ENCODE results near the gene IFIT3. TPM values are rescaled to one million over a fixed set of nuclear protein-coding genes. Genes with fewer than 3 reads are reported as not detected.

IFIT3 gene
- total RNA-seq, 6 experiments from 2014 or later, result 11.5 to 18.6 (median 18.0) TPM

DNA sequence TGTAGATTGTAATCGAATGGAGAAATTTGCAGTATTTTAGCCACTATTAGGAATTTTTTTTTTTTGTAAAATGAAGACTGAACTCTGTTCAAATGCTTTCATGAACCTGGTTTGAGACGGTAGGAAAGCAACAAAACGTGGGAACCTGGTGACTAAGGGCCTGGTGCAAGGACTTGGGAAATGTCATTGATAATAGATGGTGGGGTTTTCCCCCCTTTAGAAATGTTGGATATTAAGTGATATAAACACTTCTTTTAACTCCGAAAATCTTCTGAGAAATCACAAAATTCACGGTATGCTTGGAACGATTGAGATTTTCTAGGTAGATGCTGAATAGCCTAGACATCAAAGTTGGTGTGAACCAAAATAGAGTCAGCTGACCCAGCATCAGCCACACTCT lies 19.5 kb upstream of the IFIT3 start:
- no peak for DNase-seq
- Mint-ChIP-seq H3K27ac (no peak overlapping the region), H3K4me1 (ENCODE audit: low read depth) (peaks cover 32% of the 10 kb centered on the region), H3K4me3 (no peak overlapping the region), H3K36me3 (ENCODE audit: low read depth) (peaks cover 24% of the 10 kb centered on the region), H3K9me3 (no peaks in the 10 kb centered on the region), H3K27me3 (ENCODE audit: insufficient read depth) (peaks cover 4% of the 10 kb centered on the region)
- TF ChIP-seq, protein P1, sequence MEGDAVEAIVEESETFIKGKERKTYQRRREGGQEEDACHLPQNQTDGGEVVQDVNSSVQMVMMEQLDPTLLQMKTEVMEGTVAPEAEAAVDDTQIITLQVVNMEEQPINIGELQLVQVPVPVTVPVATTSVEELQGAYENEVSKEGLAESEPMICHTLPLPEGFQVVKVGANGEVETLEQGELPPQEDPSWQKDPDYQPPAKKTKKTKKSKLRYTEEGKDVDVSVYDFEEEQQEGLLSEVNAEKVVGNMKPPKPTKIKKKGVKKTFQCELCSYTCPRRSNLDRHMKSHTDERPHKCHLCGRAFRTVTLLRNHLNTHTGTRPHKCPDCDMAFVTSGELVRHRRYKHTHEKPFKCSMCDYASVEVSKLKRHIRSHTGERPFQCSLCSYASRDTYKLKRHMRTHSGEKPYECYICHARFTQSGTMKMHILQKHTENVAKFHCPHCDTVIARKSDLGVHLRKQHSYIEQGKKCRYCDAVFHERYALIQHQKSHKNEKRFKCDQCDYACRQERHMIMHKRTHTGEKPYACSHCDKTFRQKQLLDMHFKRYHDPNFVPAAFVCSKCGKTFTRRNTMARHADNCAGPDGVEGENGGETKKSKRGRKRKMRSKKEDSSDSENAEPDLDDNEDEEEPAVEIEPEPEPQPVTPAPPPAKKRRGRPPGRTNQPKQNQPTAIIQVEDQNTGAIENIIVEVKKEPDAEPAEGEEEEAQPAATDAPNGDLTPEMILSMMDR (IDR thresholded peaks at IDR 0.05), result no peak

DNA sequence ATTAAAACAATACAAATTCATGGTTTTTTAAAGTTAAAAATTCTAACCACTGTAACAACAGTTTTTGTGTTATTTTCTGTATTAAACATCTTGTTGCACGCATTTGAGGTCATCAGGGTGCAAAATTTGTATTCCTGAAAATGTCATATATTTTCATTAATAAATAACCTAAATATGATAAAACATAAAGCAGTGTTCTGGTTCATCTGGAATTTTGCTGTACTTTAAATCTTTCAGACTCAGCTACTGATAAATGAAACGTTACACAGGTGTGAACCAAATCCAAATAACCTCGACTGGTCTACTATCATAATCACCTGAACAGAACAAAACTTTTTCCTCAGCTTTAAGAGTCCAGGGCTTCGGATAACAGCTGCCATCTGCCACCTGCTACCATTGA lies 19.1 kb upstream of the IFIT3 start:
- Mint-ChIP-seq H3K4me1 (ENCODE audit: low read depth) (peaks cover 27% of the 10 kb centered on the region), H3K4me3 (no peak overlapping the region), H3K27me3 (ENCODE audit: insufficient read depth) (peaks cover 4% of the 10 kb centered on the region), H3K27ac (no peak overlapping the region), H3K36me3 (ENCODE audit: low read depth) (peaks cover 24% of the 10 kb centered on the region), H3K9me3 (no peaks in the 10 kb centered on the region)
- no peak for DNase-seq
- TF ChIP-seq, protein P1 (IDR thresholded peaks at IDR 0.05), result no peak

DNA sequence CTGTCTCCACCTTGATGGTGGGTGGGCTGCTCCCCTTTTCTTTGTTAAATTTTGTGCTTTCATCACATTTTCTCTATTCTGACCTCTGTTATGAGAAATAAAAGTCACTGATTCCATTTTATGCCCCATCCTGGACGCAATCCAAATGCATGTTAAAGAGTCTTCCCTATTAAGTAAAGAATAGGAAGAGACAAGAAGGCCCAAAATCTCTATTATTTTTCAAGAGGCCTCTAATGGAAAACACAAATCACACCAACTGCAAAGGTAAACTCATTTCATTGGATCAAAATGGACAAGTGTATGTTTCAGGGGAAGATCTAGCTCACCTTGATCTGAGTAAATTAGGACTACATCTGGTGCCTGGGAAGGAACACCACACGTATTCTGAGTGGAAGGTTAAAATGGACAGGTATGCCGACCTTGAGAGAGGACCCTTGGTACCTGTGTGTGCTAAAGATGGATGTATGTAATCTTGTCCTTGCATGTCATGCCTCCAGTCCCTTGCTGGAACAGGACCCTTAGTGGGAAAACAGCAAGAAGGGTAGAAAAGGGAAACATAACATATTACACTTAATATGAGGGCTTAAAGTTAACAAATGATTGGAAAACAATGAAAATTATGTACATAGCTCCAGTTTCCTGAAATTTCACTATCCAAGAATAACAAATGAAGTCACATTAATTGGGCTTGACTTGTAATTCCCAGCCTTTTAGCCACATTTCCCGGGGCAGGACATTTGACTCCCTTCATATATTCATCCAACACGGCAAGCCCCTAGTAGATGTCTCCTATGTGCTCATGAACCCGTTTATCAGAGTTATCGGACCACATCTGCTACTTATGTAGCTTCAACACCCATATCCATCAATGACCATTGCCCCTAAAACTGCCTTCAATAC lies 18.4 kb upstream of the IFIT3 start:
- Mint-ChIP-seq H3K27ac (no peak overlapping the region), H3K27me3 (ENCODE audit: insufficient read depth) (peaks cover 4% of the 10 kb centered on the region), H3K36me3 (ENCODE audit: low read depth) (peaks cover 24% of the 10 kb centered on the region), H3K9me3 (no peaks in the 10 kb centered on the region), H3K4me1 (ENCODE audit: low read depth) (peaks cover 20% of the 10 kb centered on the region), H3K4me3 (no peak overlapping the region)
- TF ChIP-seq, protein P1 (IDR thresholded peaks at IDR 0.05), result no peak
- no peak for DNase-seq

DNA sequence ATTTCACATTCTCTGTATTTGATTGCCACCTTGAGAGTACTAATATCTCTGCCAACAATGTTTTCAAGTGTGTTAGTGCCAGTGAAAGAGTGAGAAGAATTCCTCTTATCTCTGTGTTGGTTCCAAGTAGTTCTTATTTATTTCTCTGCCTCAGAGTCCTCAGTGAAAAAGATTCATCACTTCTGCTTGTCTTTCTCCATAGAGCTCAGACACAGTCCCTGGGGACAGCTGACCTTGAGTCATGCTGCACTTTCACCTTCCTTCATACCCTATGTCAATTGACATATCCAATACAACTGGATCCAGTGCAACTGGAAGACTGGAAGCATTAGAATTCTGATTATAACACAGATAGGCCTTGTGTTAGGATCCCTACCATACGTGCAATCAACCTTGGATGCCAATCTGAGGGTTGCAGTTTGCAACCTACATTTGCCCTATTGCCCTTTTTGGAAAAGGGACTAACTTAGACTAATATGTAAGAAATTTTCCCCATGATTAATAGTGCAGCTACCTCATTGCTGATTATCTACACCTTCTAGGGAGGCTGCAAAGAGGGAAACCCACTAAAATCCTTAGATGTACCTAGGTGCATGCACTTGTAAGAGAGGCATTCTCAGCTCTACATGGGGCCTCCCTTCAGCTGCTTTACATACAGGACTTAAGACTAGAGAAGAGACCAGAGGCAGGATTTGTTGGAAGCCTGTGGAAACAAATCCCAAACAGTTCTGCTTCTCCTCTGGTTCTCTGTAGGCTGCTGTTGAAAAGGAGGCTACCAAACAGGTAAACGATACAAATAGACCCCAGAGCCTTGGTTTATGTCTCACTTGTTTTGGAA lies 17.5 kb upstream of the IFIT3 start:
- peaks cover 11% of the 10 kb centered on the region for H3K4me1 Mint-ChIP-seq (ENCODE audit: low read depth)
- H3K9me3 Mint-ChIP-seq, result no peaks in the 10 kb centered on the region
- TF ChIP-seq, protein P1 (IDR thresholded peaks at IDR 0.05), result no peak
- no peak overlapping the region for H3K4me3 Mint-ChIP-seq
- H3K27me3 Mint-ChIP-seq (ENCODE audit: insufficient read depth), result peaks cover 4% of the 10 kb centered on the region
- peaks cover 24% of the 10 kb centered on the region for H3K36me3 Mint-ChIP-seq (ENCODE audit: low read depth)
- H3K27ac Mint-ChIP-seq, result no peak overlapping the region
- no peak for DNase-seq

DNA sequence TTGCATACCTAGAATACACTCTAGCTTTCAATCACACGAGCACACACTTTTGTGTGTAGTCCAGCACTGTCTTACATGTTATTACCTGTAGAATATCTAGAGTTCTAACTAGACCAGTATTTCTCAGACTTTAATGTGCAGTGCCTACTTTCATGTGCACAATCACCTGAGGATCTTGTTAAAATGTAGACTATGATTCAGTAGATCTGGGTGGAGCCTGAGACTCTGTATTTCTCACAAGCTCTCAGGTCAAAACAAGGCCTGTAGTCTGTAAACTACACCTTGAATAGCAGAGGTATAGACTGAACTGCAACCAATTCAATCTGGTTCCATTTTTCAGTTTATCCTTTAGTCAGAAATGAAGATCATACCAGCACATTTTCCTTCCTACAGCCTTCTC lies 14.8 kb upstream of the IFIT3 start:
- TF ChIP-seq, protein P1 (IDR thresholded peaks at IDR 0.05), result no peak
- Mint-ChIP-seq H3K4me1 (ENCODE audit: low read depth) (no peaks in the 10 kb centered on the region), H3K36me3 (ENCODE audit: low read depth) (peaks cover 6% of the 10 kb centered on the region; the same call in 1 of the 2 replicates), H3K27me3 (ENCODE audit: insufficient read depth) (peaks cover 3% of the 10 kb centered on the region), H3K27ac (no peak overlapping the region), H3K4me3 (no peak overlapping the region), H3K9me3 (no peaks in the 10 kb centered on the region)
- DNase-seq, result no peak

Measured in HFFc6 (cell line).